Body of pancreas (tissue), 4 donors: ENCODE results near the gene DAPK2.
"Not testable (repeated sequence)": the region's sequence is repeated elsewhere in the genome, so short reads cannot be mapped to it uniquely, and the experiment has no call there.

Experiments used
- CTCF ChIP-seq, 7 experiments: fragments of 450-650 bp in 4 of 7; fragments of 200-600 bp in 3 of 7; sonication (generic) in 3 of 7; IDR thresholded peaks; one replicate each; pipeline ENCODE4 v1.5.1; 2016 to 2019; ENCODE audit warnings: antibody characterized with exemption in 7 of 7
- POLR2A ChIP-seq, 3 donors: fragments of 450-650 bp; IDR thresholded peaks; one replicate each; pipeline ENCODE4 v1.6.1; 2016; ENCODE audit warnings: antibody characterized with exemption in 3 of 3, mild to moderate bottlenecking in 2 of 3

GRCh38 chr15:63962947-63963721, 83.2 kb downstream of the DAPK2 start:
- not testable (repeated sequence) for TF ChIP-seq CTCF, POLR2A (IDR thresholded peaks at IDR 0.05)
